Heart left ventricle (tissue), 16 donors: ENCODE data around the gene AGBL5. TPM values are rescaled to one million over a fixed set of nuclear protein-coding genes. Genes with fewer than 3 reads are reported as not detected.

Source experiments
- ATAC-seq, 4 donors: fragments of 200-7000 bp; cut with Tn5 transposase; one replicate each; pipeline ENCODE4 v1.9.1; 2020 to 2022; ENCODE audit warnings: moderate library complexity in 4 of 4, mild to moderate bottlenecking in 3 of 4, moderate number of reproducible peaks in 1 of 4
- DNase-seq, 5 donors: peaks; one replicate each; pipeline ENCODE4 v3.0.0-alpha.2; 2020
- H3K27ac ChIP-seq, 12 donors: fragments of 200-600 bp; sonication (generic) in 4 of 12; one replicate each; pipeline versions ENCODE4 v1.5.0 to v1.8.0; 2016 to 2022; ENCODE audit warnings: mild to moderate bottlenecking in 2 of 12
- H3K27me3 ChIP-seq, 9 donors: fragments of 200-600 bp; sonication (generic) in 2 of 9; one replicate each; pipeline versions ENCODE4 v1.5.1 to v1.8.0; 2016 to 2022; ENCODE audit warnings: mild to moderate bottlenecking in 3 of 9
- H3K36me3 ChIP-seq, 9 donors: fragments of 200-600 bp; sonication (generic) in 2 of 9; one replicate each; pipeline versions ENCODE4 v1.5.0 to v1.8.0; 2018 to 2022; ENCODE audit warnings: mild to moderate bottlenecking in 2 of 9
- H3K4me1 ChIP-seq, 12 donors: fragments of 200-600 bp; sonication (generic) in 4 of 12; one replicate each; pipeline versions ENCODE4 v1.5.0 to v1.8.0; 2016 to 2022; ENCODE audit warnings: mild to moderate bottlenecking in 3 of 12
- H3K4me3 ChIP-seq, 12 donors: fragments of 200-600 bp; sonication (generic) in 4 of 12; one replicate each; pipeline versions ENCODE4 v1.5.0 to v1.8.0; 2017 to 2022; ENCODE audit warnings: mild to moderate bottlenecking in 9 of 12, moderate library complexity in 4 of 12
- H3K9me3 ChIP-seq, 12 donors: fragments of 200-600 bp; sonication (generic) in 4 of 12; one replicate each; pipeline versions ENCODE4 v1.5.0 to v1.8.0; 2016 to 2022; ENCODE audit warnings: mild to moderate bottlenecking in 1 of 12
- CTCF ChIP-seq, 12 donors: fragments of 200-600 bp; sonication (generic) in 4 of 12; IDR thresholded peaks; one replicate each; pipeline versions ENCODE4 v1.5.0 to v1.8.0; 2018 to 2022; ENCODE audit warnings: antibody characterized with exemption in 12 of 12, mild to moderate bottlenecking in 5 of 12
- POLR2A ChIP-seq, 2 donors: fragments of 450-650 bp; IDR thresholded peaks; one replicate each; pipeline ENCODE4 v1.6.1; 2017; ENCODE audit warnings: antibody characterized with exemption in 2 of 2, mild to moderate bottlenecking in 2 of 2, moderate library complexity in 2 of 2
- WGBS, 4 donors: extraction: QIAGEN DNeasy Blood & Tissue Kit in 2 of 4; methylation state at CpG; one replicate each; pipeline versions ENCODE4 v1.1.5 to v1.1.7; 2013 to 2018; 5-methylcytosine and 5-hydroxymethylcytosine counted together
- intact Hi-C, 10 donors: fragments of 100-400 bp; cut with DNase I; formaldehyde crosslinking; loops; one replicate each; pipeline versions ENCODE4 v1.11.1 to v1.14.2; 2022
- polyA plus RNA-seq, 2 donors: library from polyadenylated mRNA; stranded (reverse); fragments of 200-250 nt; gene quantifications; one replicate each; pipeline ENCODE4 v1.2.3, GENCODE V29; 2013
- total RNA-seq, 9 donors: library from RNA; depleted of rRNA in 2 of 9; stranded (reverse); fragments of >200 nt in 2 of 9; fragmentation: NEBNext Ultra II Directional in 3 of 9; extraction: Animal tissue kit (Norgen Biotek cat#: 25700) in 3 of 9; gene quantifications; one replicate each; pipeline versions ENCODE4 v1.1.0 to v1.2.4, GENCODE V29; 2016 to 2023
- donor health status: ischemic (EF 13 %, LVEDD 7.1; RV severe dilation, severe dysfunction).
- donor health status: healthy with polysubstance abuse.
- donor health status: DM: no; HTN: yes; CAD: no.
- donor health status: DM: no; HTN: no; CAD: no.
- donor health status: ischemic (EF 25% LVEDD 6.9; RV normal size, moderate dysfunction).
- donor health status: ischemic (EF 25% LVEDD 5.7; RV mildly dilated, moderate dysfunction).
- donor health status: healthy.
- donor health status: DM: yes; HTN: yes; CAD: no.
- donor health status: ischemic (EF 35%, LVEDD 5.7; RV mildly dilated, moderate dysfunction).
- donor health status: nonischemic (EF 11% LVEDD 7.7; RV severe dilation, severe dysfunction).
- donor health status: DM: yes; HTN: yes; CAD: no.
- donor health status: PGD.
- donor health status: ischemic (EF 29% LVEDD 5.4; RV normal size, mild dysfunction).
- donor health status: nonischemic (EF 23%, LVEDD 6.1; RV moderate dilation, normal function).

The AGBL5 gene
- total and polyA plus RNA-seq, 11 donors, result 4.5 to 12.5 (median 9.9) TPM

GRCh38 chr2:27009083-27009482 is 42.4 kb upstream of the AGBL5 start:
- intact Hi-C loops, result no loop called here
- no peaks in the 10 kb centered on the region for H3K27me3 ChIP-seq
- ATAC-seq (no peak), DNase-seq (no peak)
- H3K4me1 ChIP-seq, result peaks cover 0 to 27% (median 10%) of the 10 kb centered on the region in 12 donors
- no peak overlapping the region for H3K27ac ChIP-seq
- TF ChIP-seq POLR2A (IDR thresholded peaks at IDR 0.05) (no peak), CTCF (IDR thresholded peaks at IDR 0.05) (no peak)
- peaks cover 0 to 6% (median 0%) of the 10 kb centered on the region in 12 donors for H3K9me3 ChIP-seq
- no peak overlapping the region for H3K4me3 ChIP-seq
- H3K36me3 ChIP-seq, result no peaks in the 10 kb centered on the region

- intact Hi-C loops, result loop anchor here in 4 of 10 donors (10.0 kb wide), 1 partner anchor 165 kb away; the partner anchor contains the start of gene DPYSL5 (in 4 of the 4)
- peaks cover 0 to 6% (median 0%) of the 10 kb centered on the region in 12 donors for H3K9me3 ChIP-seq
- H3K4me3 ChIP-seq, result no peak overlapping the region
- DNase-seq, result no peak
- no peaks in the 10 kb centered on the region for H3K27me3 ChIP-seq
- peaks cover 0 to 29% (median 10%) of the 10 kb centered on the region in 12 donors for H3K4me1 ChIP-seq
- no peak for ATAC-seq
- 51 to 75% (median 70%) methylated on average over 2 of the region's 2 CpGs for WGBS, 4 donors
- no peak overlapping the region for H3K27ac ChIP-seq
- no peaks in the 10 kb centered on the region for H3K36me3 ChIP-seq
- TF ChIP-seq POLR2A (IDR thresholded peaks at IDR 0.05) (no peak), CTCF (IDR thresholded peaks at IDR 0.05) (no peak)
Measured at GRCh38 chr2:27009716-27010115, 41.8 kb upstream of the AGBL5 start.

- H3K9me3 ChIP-seq, result peaks cover 0 to 6% (median 0%) of the 10 kb centered on the region in 12 donors
- H3K4me3 ChIP-seq, result no peak overlapping the region
- ATAC-seq (no peak), DNase-seq (no peak)
- intact Hi-C loops, result loop anchor here in 4 of 10 donors (10.0 kb wide), 1 partner anchor 165 kb away; the partner anchor contains the start of gene DPYSL5 (in 4 of the 4)
- H3K27ac ChIP-seq, result no peak overlapping the region
- peaks cover 0 to 34% (median 12%) of the 10 kb centered on the region in 12 donors for H3K4me1 ChIP-seq
- no peaks in the 10 kb centered on the region for H3K27me3 ChIP-seq
- H3K36me3 ChIP-seq, result no peaks in the 10 kb centered on the region
- no peak for TF ChIP-seq CTCF (IDR thresholded peaks at IDR 0.05)
- TF ChIP-seq POLR2A (IDR thresholded peaks at IDR 0.05), result no peak
- 88 to 92% (median 91%) methylated on average over 3 of the region's 3 CpGs for WGBS, 4 donors
Measured at GRCh38 chr2:27010139-27010538, 41.3 kb upstream of the AGBL5 start.

- H3K27ac ChIP-seq, result peak overlapping the region in 1 of 12 donors; percentile 30
- TF ChIP-seq CTCF (IDR thresholded peaks at IDR 0.05) (no peak), POLR2A (IDR thresholded peaks at IDR 0.05) (no peak)
- H3K36me3 ChIP-seq, result no peaks in the 10 kb centered on the region
- intact Hi-C loops, result loop anchor here in 4 of 10 donors (10.0 kb wide), 1 partner anchor 169 kb away; the partner anchor contains the start of gene DPYSL5 (in 4 of the 4)
- H3K9me3 ChIP-seq, result peaks cover 0 to 3% (median 0%) of the 10 kb centered on the region in 12 donors
- ATAC-seq, result no peak
- no peak overlapping the region for H3K4me3 ChIP-seq
- WGBS, 4 donors, result 93 to 98% (median 96%) methylated on average over 4 of the region's 4 CpGs
- H3K27me3 ChIP-seq, result no peaks in the 10 kb centered on the region
- peaks cover 0 to 52% (median 23%) of the 10 kb centered on the region in 12 donors for H3K4me1 ChIP-seq
- no peak for DNase-seq
Measured at GRCh38 chr2:27013738-27014137, 37.7 kb upstream of the AGBL5 start.
